ENCODE measurements around the gene GRM4. TPM values are rescaled to one million over a fixed set of nuclear protein-coding genes. Genes with fewer than 3 reads are reported as not detected.

GRM4 gene
- total RNA-seq, 1 donor from 2014 or later, result not detected

DNA sequence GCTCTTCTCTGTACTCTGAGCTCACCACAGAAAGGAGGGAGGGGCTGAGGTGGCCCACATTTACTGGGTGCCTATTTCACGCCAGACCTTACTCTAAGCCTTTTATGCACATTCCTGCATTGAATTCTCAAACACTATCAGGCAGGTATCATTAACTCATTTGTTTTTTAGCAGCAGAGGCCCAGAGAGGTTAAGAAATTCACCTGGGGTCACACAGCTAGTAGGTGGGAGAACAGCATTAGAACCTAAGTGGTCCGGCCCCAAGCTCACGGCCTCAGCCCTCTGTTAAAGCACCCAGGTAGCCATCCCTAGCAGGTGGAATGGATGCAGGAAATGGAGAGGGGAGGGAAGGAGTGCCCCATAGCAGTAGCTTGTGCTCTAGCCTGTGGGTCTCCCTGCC is 84.5 kb downstream of the GRM4 start:
- Histone ChIP-seq H3K27ac (no peak overlapping the region), H3K9me3 (no peaks in the 10 kb centered on the region), H3K4me1 (no peaks in the 10 kb centered on the region), H3K36me3 (no peaks in the 10 kb centered on the region), H3K27me3 (peaks cover 4% of the 10 kb centered on the region), H3K4me3 (no peak overlapping the region)
- TF ChIP-seq, protein P1, sequence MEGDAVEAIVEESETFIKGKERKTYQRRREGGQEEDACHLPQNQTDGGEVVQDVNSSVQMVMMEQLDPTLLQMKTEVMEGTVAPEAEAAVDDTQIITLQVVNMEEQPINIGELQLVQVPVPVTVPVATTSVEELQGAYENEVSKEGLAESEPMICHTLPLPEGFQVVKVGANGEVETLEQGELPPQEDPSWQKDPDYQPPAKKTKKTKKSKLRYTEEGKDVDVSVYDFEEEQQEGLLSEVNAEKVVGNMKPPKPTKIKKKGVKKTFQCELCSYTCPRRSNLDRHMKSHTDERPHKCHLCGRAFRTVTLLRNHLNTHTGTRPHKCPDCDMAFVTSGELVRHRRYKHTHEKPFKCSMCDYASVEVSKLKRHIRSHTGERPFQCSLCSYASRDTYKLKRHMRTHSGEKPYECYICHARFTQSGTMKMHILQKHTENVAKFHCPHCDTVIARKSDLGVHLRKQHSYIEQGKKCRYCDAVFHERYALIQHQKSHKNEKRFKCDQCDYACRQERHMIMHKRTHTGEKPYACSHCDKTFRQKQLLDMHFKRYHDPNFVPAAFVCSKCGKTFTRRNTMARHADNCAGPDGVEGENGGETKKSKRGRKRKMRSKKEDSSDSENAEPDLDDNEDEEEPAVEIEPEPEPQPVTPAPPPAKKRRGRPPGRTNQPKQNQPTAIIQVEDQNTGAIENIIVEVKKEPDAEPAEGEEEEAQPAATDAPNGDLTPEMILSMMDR (IDR thresholded peaks at IDR 0.05), result no peak
- intact Hi-C loops (cut with DNase I), result no loop called here
- no peak for DNase-seq (ENCODE audit: low spot score in 2 of 2)

DNA sequence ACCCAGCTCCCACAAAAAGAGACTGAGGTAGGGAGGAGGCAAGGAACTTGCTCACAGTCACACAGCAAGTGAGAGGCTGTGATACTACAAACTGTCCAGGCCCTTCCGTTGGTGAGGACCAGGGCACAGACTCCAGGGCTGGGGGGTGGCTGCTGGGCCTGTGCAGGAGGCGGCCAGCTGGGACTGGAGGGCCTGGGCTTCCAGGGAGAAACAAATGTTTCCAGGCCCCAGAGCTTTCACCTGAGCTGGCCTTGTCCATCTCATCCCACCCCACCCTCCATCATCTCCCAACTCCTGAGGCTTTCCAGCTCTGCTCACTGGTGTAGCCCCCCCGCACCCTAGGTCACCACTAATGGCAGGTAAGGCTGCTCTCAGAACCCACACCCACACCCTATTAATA is 86.0 kb downstream of the GRM4 start:
- H3K27ac ChIP-seq, result no peak overlapping the region
- no peaks in the 10 kb centered on the region for H3K36me3 ChIP-seq
- peaks cover 4% of the 10 kb centered on the region for H3K27me3 ChIP-seq
- TF ChIP-seq, protein P1 (IDR thresholded peaks at IDR 0.05), result no peak
- no peaks in the 10 kb centered on the region for H3K9me3 ChIP-seq
- intact Hi-C loops (cut with DNase I), result no loop called here
- no peaks in the 10 kb centered on the region for H3K4me1 ChIP-seq
- no peak for DNase-seq (ENCODE audit: low spot score in 2 of 2)
- H3K4me3 ChIP-seq, result no peak overlapping the region

DNA sequence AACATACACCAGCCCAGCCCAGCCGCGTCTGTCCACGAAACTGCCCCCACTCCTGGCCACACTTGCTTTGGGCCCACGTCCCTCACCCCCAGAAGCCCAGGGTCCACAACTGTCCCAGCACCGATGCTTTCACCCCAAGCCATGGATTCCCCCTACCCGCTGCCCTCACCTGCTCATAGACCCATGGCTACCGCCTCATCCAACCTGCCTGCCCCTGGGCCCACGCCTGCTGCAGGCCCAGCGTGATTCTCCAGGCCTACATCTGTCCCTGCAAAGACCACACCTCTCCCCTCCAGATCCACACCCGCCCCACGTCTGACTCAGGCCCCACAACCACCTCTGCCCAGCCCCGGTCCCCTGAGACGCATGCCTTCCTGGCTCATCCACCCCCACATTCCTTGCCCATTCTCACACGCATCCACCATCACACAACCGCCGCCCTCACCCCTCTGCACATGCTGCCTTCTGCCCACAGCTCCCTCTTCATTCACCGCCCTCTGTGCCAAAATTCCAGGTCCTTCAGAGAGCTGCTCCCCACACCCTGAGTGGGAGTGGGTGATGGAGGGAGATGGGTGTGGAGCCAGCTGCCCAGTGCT is 86.7 kb downstream of the GRM4 start:
- no peaks in the 10 kb centered on the region for H3K4me1 ChIP-seq
- H3K36me3 ChIP-seq, result no peaks in the 10 kb centered on the region
- intact Hi-C loops (cut with DNase I), result no loop called here
- DNase-seq (ENCODE audit: low spot score in 2 of 2), result no peak
- TF ChIP-seq, protein P1 (IDR thresholded peaks at IDR 0.05), result no peak
- H3K27ac ChIP-seq, result no peak overlapping the region
- H3K4me3 ChIP-seq, result no peak overlapping the region
- peaks cover 4% of the 10 kb centered on the region for H3K27me3 ChIP-seq
- H3K9me3 ChIP-seq, result no peaks in the 10 kb centered on the region

DNA sequence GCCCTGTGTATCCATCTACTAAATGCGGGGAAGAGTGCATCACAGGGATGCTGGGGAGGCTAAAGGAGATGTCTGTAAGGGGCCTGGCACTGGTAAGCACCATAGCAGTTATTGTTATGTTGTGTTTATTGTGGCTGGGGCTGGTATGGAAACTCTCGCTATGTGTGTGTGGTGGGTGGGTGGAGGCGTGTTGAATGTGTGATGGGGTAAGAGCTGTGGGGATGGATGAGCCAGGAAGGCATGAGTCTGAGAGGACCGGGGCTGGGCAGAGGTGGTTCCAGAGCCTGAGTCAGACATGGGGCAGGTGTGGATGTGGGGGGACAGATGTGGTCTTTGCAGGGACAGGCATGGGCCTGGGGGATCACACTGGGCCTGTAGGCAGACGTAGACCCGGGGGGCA is 88.1 kb downstream of the GRM4 start:
- H3K4me1 ChIP-seq, result no peaks in the 10 kb centered on the region
- intact Hi-C loops (cut with DNase I), result no loop called here
- H3K27me3 ChIP-seq, result peaks cover 4% of the 10 kb centered on the region
- H3K9me3 ChIP-seq, result no peaks in the 10 kb centered on the region
- no peak for DNase-seq (ENCODE audit: low spot score in 2 of 2)
- TF ChIP-seq, protein P1 (IDR thresholded peaks at IDR 0.05), result no peak
- no peak overlapping the region for H3K27ac ChIP-seq
- H3K4me3 ChIP-seq, result no peak overlapping the region
- no peaks in the 10 kb centered on the region for H3K36me3 ChIP-seq

DNA sequence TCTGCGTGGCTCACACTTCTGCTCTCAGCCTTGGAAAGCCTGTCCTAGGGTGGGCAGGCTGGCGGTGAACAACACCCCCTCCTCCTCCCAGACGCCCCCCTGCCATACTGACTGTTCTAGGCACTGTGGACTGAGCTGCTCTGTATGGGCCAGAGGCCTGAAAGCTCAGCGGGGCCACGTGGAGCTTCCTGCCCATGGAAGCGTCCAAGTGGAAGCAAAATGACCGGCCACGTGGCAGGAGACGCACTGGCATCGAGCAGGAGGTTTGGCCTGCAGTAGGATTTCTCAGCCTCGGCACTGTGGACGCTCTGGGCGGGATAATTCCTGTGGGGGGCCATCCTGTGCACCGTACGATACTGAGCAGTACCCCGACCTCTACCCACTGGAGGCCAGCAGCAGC is 88.7 kb downstream of the GRM4 start:
- no peaks in the 10 kb centered on the region for H3K36me3 ChIP-seq
- H3K4me1 ChIP-seq, result no peaks in the 10 kb centered on the region
- no peak overlapping the region for H3K4me3 ChIP-seq
- peaks cover 4% of the 10 kb centered on the region for H3K27me3 ChIP-seq
- no peak for DNase-seq (ENCODE audit: low spot score in 2 of 2)
- TF ChIP-seq, protein P1 (IDR thresholded peaks at IDR 0.05), result no peak
- intact Hi-C loops (cut with DNase I), result no loop called here
- H3K9me3 ChIP-seq, result no peaks in the 10 kb centered on the region
- no peak overlapping the region for H3K27ac ChIP-seq
